Measurements from ENCODE around the gene PSMD1. TPM values are rescaled to one million over a fixed set of nuclear protein-coding genes. Genes with fewer than 3 reads are reported as not detected.

The PSMD1 gene
- total RNA-seq, 1 donor from 2014 or later: 55.3 TPM

GRCh38 chr2:231189571-231190495 is 133.2 kb downstream of the PSMD1 start:
- ATAC-seq: peak; percentile 80 to 82
- Histone ChIP-seq H3K27me3 (ENCODE audit: low read depth) (no peaks in the 10 kb centered on the region), H3K9me3 (no peaks in the 10 kb centered on the region), H3K36me3 (no peaks in the 10 kb centered on the region), H3K4me1 (peaks cover 50% of the 10 kb centered on the region), H3K4me3 (peak overlapping the region; percentile 50), H3K27ac (peak overlapping the region; percentile 90)
- intact Hi-C loops (cut with DNase I): no loop called here
- peak; percentile 69 for DNase-seq
- no peak for TF ChIP-seq CTCF (IDR thresholded peaks at IDR 0.05)

DNA sequence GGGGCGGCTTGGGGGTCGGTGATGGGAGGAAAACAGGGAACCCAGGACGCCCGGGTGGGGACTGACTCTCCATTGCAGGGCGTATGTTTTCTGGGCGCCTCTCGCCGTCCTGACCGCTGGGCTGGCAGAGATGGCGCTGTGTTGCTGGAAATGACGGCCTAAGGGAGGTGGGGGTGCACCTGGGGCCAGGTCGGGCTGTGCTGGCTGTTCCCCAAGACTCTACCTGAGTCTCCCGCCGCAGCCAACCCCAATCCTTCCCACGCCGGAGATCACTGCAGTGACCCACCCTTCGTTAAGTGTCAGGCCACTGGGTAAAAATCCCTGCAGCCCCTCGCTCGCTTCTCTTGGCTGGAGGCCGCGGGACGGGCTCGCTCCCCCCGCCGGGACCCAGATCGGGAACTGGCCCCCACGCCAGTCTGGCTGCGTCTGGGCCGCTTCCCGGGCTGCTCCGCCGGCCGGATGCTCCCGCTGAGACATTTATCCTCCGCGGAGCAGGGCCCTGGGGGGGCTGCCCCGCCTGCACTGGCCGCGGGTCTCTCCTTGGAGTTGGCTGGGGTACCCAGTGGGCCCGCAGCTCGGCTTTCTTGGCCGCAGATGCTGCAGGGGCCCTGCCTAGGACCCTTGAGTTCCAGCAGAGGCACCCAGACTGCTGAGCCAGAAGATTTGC is 134.0 kb downstream of the PSMD1 start:
- H3K4me1 ChIP-seq: peaks cover 42% of the 10 kb centered on the region
- peak overlapping the region; percentile 50 for H3K4me3 ChIP-seq
- H3K9me3 ChIP-seq: no peaks in the 10 kb centered on the region
- DNase-seq (peak; percentile 72), ATAC-seq (peak; percentile 86 to 89)
- no peaks in the 10 kb centered on the region for H3K36me3 ChIP-seq
- no peaks in the 10 kb centered on the region for H3K27me3 ChIP-seq (ENCODE audit: low read depth)
- H3K27ac ChIP-seq: peak overlapping the region; percentile 90
- intact Hi-C loops (cut with DNase I): no loop called here
- TF ChIP-seq CTCF (IDR thresholded peaks at IDR 0.05): peak; percentile 12

DNA sequence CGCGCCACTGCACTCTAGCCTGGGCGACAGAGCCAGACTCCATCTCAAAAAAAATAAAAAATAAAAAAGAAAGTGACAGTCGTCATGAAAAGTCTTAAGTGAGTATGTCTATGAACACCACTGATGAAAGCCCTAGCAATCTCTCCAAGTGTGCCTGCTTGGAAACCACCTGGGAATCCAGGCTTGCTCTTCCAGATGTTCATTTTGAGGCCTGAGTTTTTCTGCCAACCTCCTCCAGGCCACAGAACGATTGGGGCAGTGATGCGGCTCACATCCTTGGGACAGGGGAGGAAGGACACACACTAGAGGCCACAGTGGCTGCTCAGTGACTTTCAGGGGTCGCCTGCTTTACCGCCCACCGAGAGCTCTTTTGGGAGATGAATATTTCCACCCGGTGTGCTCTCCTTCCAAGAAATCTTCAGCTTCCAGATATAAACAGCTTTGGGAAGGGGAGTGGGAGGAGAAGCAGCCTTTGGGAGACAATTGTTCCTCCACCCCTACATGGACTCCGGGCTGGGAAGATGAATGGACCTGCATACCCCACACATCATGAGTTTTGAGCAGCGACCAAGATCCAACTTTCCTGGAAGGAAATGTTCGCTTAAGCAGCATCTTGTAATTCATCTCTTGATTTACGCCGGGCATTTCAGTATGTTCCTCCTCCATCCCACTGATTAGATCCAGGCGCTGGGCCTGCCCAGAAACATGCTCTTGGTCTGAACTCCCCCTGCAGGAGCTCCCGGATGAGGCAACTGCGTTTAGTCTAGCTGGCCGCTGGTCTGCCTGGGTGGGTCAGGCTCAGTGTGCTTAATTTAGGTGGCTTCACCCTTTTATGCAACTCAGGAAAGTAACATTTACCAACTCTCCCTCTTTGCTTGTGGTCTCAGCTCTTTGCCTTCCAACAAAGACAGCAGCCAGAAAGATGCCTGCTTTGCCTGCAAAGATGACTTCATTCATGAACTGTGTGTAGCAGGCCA is 135.5 kb downstream of the PSMD1 start:
- peak; percentile 63 for TF ChIP-seq CTCF (IDR thresholded peaks at IDR 0.05)
- no peak overlapping the region for H3K4me3 ChIP-seq
- H3K9me3 ChIP-seq: no peaks in the 10 kb centered on the region
- ATAC-seq (peak; percentile 7 to 50), DNase-seq (peak; percentile 56)
- H3K27ac ChIP-seq: peak overlapping the region; percentile 90
- intact Hi-C loops (cut with DNase I): no loop called here
- no peaks in the 10 kb centered on the region for H3K36me3 ChIP-seq
- peaks cover 35% of the 10 kb centered on the region for H3K4me1 ChIP-seq
- no peaks in the 10 kb centered on the region for H3K27me3 ChIP-seq (ENCODE audit: low read depth)

- Histone ChIP-seq H3K4me3 (no peak overlapping the region), H3K27ac (no peak overlapping the region)
- no peak for ATAC-seq
Measured at GRCh38 chr2:231193216-231193615, 136.5 kb downstream of the PSMD1 start.

More at GRCh38 chr2:231193216-231193615, 136.5 kb downstream of the PSMD1 start:
- no peak for DNase-seq
- Histone ChIP-seq H3K27me3 (ENCODE audit: low read depth) (no peaks in the 10 kb centered on the region), H3K9me3 (no peaks in the 10 kb centered on the region), H3K36me3 (no peaks in the 10 kb centered on the region), H3K4me1 (peaks cover 31% of the 10 kb centered on the region)
- intact Hi-C loops (cut with DNase I): no loop called here
- no peak for TF ChIP-seq CTCF (IDR thresholded peaks at IDR 0.05)

All from lower lobe of right lung (tissue), 2 donors.